Measurements from ENCODE around the gene SMG6. TPM values are rescaled to one million over a fixed set of nuclear protein-coding genes. Genes with fewer than 3 reads are reported as not detected.

Gene SMG6
- total RNA-seq, 1 experiment from 2014 or later: 28.6 TPM

DNA sequence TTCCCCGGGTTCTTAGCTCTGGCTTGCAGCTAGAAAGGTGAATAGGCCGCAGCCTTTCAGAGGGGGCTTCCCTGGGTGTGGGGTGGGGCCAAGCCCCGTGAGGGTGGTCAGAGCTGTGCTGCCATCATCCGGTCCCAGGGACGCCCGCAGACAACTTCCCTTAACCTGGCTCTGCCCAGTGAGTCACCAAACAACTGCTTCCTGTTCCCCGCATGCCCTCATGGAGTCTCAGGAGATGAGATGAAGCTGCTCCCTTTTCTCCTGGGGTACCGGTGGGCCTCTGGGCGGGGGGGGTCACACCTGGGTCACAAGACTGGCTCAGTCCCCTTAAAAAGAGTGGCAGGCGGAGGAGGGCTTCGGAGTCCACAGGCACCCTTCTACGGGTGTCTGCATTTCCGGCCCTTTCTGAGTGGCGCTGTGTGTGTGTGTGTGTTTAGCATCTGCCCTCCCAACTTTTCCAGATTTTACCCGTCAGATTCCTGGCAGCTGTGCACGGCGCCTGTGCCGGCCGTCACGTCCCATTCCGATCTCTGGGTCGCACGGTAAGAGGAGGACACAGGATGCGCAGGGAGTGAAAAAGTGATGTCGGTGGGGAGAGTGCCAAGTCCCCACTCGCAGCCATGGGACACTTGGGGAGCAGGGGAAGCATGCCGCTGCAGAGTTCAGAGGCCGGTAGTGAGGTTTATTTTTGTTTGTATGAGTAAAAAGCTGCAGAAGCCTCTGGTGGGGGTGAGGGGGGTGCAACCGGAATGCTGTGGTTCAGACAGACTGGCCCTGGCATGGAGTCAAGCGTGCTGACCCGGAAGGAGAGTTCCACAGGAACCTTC, 231.9 kb downstream of the SMG6 start:
- DNase-seq: no peak
- no peaks in the 10 kb centered on the region for H3K79me1 ChIP-seq (ENCODE audit: insufficient read depth, low read depth, low read length, poor library complexity, severe bottlenecking)
- no peak overlapping the region for H2BK20ac ChIP-seq (ENCODE audit: low read depth, low read length, poor library complexity, severe bottlenecking)
- no peak overlapping the region for H3K9ac ChIP-seq (ENCODE audit: extremely low read depth, insufficient read length, low read length)
- H2AK5ac ChIP-seq (ENCODE audit: insufficient read length, low read length): no peak overlapping the region
- H3K56ac ChIP-seq (ENCODE audit: insufficient read length, low read depth, low read length): no peak overlapping the region
- no peak overlapping the region for H3K14ac ChIP-seq (ENCODE audit: insufficient read depth, low read length)
- Mint-ChIP-seq H3K4me1 (peaks cover 31 to 36% of the 10 kb centered on the region in 2 experiments), H3K4me3 (no peak overlapping the region; a peak in 1 of 5 replicates), H3K9me3 (no peaks in the 10 kb centered on the region), H3K27me3 (ENCODE audit: low read depth) (no peaks in the 10 kb centered on the region), H3K27ac (peak overlapping the region in 2 of 3 experiments; percentile 70 to 93; a peak in 3 of 7 replicates), H3K36me3 (ENCODE audit: insufficient read depth in 1 of 3, low read depth in 3 of 3) (peaks cover 3 to 24% (median 6%) of the 10 kb centered on the region in 3 experiments; a peak in 5 of 7 replicates)
- H3T11ph ChIP-seq (ENCODE audit: low read length): no peak overlapping the region
- no peaks in the 10 kb centered on the region for H3K9me3 ChIP-seq (ENCODE audit: control insufficient read depth, low read depth, low read length)
- no peak overlapping the region for H3K23ac ChIP-seq (ENCODE audit: insufficient read length, low read depth, low read length)
- H3K18ac ChIP-seq (ENCODE audit: insufficient read length, low read depth, low read length): no peak overlapping the region
- no peaks in the 10 kb centered on the region for H3K4me1 ChIP-seq (ENCODE audit: insufficient read depth, low read length)
- H3K79me2 ChIP-seq (ENCODE audit: insufficient read depth, low read length): no peaks in the 10 kb centered on the region
- H4K20me1 ChIP-seq (ENCODE audit: control insufficient read depth, insufficient read depth, insufficient read length): no peaks in the 10 kb centered on the region
- no peak overlapping the region for H2BK12ac ChIP-seq (ENCODE audit: insufficient read length, low read depth, low read length)
- H4K8ac ChIP-seq (replicated peaks; ENCODE audit: insufficient read length, low read depth, low read length): no peak overlapping the region
- no peak overlapping the region for H3K4ac ChIP-seq (ENCODE audit: low read depth, low read length)
- no peaks in the 10 kb centered on the region for H3K27me3 ChIP-seq (ENCODE audit: insufficient read depth, low read length)
- H2BK5ac ChIP-seq (ENCODE audit: insufficient read length, low read length): no peak overlapping the region
- TF ChIP-seq, protein P1, sequence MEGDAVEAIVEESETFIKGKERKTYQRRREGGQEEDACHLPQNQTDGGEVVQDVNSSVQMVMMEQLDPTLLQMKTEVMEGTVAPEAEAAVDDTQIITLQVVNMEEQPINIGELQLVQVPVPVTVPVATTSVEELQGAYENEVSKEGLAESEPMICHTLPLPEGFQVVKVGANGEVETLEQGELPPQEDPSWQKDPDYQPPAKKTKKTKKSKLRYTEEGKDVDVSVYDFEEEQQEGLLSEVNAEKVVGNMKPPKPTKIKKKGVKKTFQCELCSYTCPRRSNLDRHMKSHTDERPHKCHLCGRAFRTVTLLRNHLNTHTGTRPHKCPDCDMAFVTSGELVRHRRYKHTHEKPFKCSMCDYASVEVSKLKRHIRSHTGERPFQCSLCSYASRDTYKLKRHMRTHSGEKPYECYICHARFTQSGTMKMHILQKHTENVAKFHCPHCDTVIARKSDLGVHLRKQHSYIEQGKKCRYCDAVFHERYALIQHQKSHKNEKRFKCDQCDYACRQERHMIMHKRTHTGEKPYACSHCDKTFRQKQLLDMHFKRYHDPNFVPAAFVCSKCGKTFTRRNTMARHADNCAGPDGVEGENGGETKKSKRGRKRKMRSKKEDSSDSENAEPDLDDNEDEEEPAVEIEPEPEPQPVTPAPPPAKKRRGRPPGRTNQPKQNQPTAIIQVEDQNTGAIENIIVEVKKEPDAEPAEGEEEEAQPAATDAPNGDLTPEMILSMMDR (conservative IDR thresholded peaks at IDR 0.05): no peak
- no peak overlapping the region for H2AFZ ChIP-seq (ENCODE audit: low read length)
- H2BK120ac ChIP-seq (ENCODE audit: low read depth, low read length, poor library complexity, severe bottlenecking): no peak overlapping the region
- H3K27ac ChIP-seq (ENCODE audit: insufficient read length, low read depth, low read length): no peak overlapping the region
- H3K4me2 ChIP-seq (ENCODE audit: insufficient read depth, insufficient read length, low read length): no peak overlapping the region
- WGBS (ENCODE audit: extremely low coverage, insufficient read length, low lambda C conversion rate): no CpG with 5 or more reads among the region's 31 CpGs
- no peak overlapping the region for H2BK15ac ChIP-seq (ENCODE audit: low read depth, low read length)
- no peak overlapping the region for H4K5ac ChIP-seq (ENCODE audit: insufficient read length, low read depth, low read length)
- no peaks in the 10 kb centered on the region for H3K23me2 ChIP-seq (ENCODE audit: insufficient read length, low read depth, low read length, poor library complexity, severe bottlenecking)
- H4K91ac ChIP-seq (ENCODE audit: insufficient read length, low read depth, low read length): no peak overlapping the region
